DMS153 treated with DMSO at 0.1 percent for 48 hours (cell line): ENCODE data around the gene NMUR1.
A peak's percentile ranks its signal among the peaks of the same experiment; 100 is the strongest.

Experiments used
- DNase-seq: peaks from one replicate; lab custom pipeline; 2025; ENCODE audit not compliant: unreplicated experiment; lab: John Stamatoyannopoulos, UW

Gene NMUR1

GRCh38 chr2:231488331-231488730, 41.9 kb downstream of the NMUR1 start:
- no peak for DNase-seq

- no peak for DNase-seq
Measured at GRCh38 chr2:231486851-231487596, 43.2 kb downstream of the NMUR1 start.

- DNase-seq: no peak
Measured at GRCh38 chr2:231483398-231484329, 46.6 kb downstream of the NMUR1 start.

- peak; percentile 30 for DNase-seq
Measured at GRCh38 chr2:231482806-231483391, 47.3 kb downstream of the NMUR1 start.

- no peak for DNase-seq
Measured at GRCh38 chr2:231480781-231481180, 49.5 kb downstream of the NMUR1 start.

- no peak for DNase-seq
Measured at GRCh38 chr2:231479455-231479854, 50.8 kb downstream of the NMUR1 start.

- DNase-seq: no peak
Measured at GRCh38 chr2:231476920-231477319, 53.3 kb downstream of the NMUR1 start.

- DNase-seq: no peak
Measured at GRCh38 chr2:231475965-231476364, 54.3 kb downstream of the NMUR1 start.
